Amygdala (tissue), 56 donors: ENCODE measurements around the gene COG1.

Experiments
- DNase-seq, 56 donors: peaks; one replicate each; lab custom pipeline; 2025; lab: John Stamatoyannopoulos, UW

The COG1 gene

GRCh38 chr17:73196500-73196899 is 3.6 kb downstream of the COG1 start:
- peak in 14 of 56 donors; percentile 7 to 48 (median 18) for DNase-seq

GRCh38 chr17:73197161-73197560 is 4.3 kb downstream of the COG1 start:
- DNase-seq: no peak

- DNase-seq: no peak
These were observed 5.5 kb downstream of the COG1 start for GRCh38 chr17:73198201-73198929.

- DNase-seq: no peak
These were observed 6.0 kb downstream of the COG1 start for GRCh38 chr17:73198930-73199260.

GRCh38 chr17:73199751-73200317 is 7.0 kb downstream of the COG1 start:
- DNase-seq: no peak

DNA sequence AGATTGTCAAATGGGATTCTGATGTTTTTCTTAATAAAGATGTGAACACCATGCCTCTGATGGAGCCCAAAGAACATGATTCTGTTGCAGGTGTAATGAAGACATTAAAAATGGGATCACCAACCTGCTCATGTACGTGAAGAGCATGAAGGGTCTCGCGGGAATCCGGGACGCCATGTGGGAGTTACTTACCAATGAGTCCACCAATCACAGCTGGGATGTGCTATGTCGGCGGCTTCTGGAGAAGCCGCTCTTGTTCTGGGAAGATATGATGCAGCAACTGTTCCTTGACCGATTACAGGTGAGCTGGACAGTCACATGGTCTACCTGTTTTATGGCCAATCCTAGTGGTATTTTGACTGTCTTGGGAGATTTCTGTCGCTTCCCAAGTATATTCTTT is 7.6 kb downstream of the COG1 start:
- no peak for DNase-seq

GRCh38 chr17:73201215-73202069 is 8.6 kb downstream of the COG1 start:
- no peak for DNase-seq

- no peak for DNase-seq
These were observed 10.4 kb downstream of the COG1 start for GRCh38 chr17:73203135-73203787.

- DNase-seq: no peak
These were observed 11.1 kb downstream of the COG1 start for GRCh38 chr17:73203788-73204479.

DNA sequence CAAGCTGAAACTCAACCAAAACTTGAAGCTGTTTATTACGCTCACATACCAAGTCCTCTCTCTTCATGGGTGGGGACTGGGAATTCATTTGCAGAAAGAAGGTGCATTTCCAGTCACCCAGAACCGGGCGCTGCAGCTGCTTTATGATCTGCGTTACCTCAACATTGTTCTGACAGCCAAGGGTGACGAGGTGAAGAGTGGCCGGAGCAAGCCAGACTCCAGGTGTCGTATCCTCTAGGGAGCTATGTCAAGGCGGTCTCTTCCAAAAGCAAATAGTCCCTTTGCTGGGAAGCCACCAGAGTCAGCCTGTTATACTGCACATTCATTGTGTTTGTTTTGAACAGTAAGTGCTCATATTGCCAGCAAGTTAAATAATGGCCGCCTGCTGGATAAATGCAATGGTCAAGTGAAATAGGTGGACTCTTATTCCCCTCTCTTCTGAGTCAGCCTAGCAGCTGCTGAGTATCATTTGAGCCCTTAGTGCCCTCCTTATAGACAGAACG is 12.7 kb downstream of the COG1 start:
- no peak for DNase-seq

GRCh38 chr17:73208139-73208827 is 15.4 kb downstream of the COG1 start:
- peak in 1 of 56 donors; percentile 9 for DNase-seq

DNA sequence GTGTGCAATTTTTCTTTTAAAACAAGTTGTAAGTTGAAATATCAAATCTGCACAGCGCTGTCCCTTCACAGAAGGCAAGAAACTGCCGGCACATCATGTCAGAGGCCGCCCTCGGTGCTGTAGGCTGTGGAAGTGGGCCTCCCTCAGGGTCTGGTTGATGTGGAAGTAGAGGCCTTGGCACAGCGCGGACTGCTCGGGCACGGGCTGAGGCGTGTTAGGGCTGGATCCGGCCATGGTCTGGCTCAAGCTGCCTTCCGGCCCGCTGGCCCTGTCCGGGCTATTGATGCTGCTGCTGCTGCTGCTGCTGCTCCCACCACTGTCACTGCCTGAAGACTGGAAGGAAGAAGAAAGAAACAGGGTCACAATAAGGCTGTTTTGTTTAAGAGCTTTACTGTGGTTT is 16.6 kb downstream of the COG1 start:
- peak in 2 of 56 donors; percentile 9 to 31 for DNase-seq

GRCh38 chr17:73210002-73210678 is 17.3 kb downstream of the COG1 start:
- DNase-seq: no peak

GRCh38 chr17:73211745-73212144 is 18.9 kb downstream of the COG1 start:
- no peak for DNase-seq

DNA sequence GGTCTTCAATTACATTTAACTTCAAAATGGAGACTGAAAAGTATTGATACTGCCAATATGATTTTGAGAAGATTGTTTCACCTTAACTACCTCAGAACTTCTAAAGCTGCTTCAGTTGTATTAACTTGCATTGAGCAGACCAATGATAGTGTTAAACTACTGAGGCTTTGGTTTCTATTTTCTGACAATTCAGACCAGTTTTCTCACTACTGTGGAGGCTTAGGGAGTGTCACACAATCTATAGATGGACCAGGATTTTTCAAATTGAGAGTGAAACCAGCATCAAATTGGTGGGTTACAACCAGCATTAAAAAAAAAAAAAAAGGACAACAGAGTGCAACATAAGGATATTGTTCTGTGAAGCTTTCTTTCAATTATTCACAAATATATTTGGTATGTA is 21.2 kb downstream of the COG1 start:
- no peak for DNase-seq

DNA sequence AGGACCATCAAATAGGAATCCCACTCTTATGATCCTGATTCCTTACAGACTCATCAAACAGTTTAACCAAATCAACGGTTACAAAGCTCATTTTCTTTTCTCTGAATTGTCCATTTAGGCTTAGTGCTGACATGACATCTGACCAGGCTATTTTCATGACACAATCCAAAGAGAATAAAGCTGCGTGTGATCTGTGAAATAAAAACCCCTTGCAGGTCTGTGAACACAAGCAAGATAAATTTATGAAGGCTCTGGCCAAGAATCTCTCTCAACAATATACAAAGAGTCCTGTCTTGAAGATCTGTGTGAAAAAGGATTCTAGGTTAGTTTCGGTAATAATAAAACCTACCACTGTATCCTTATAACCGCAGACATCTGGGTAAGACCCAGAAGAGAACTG is 22.0 kb downstream of the COG1 start:
- no peak for DNase-seq

DNA sequence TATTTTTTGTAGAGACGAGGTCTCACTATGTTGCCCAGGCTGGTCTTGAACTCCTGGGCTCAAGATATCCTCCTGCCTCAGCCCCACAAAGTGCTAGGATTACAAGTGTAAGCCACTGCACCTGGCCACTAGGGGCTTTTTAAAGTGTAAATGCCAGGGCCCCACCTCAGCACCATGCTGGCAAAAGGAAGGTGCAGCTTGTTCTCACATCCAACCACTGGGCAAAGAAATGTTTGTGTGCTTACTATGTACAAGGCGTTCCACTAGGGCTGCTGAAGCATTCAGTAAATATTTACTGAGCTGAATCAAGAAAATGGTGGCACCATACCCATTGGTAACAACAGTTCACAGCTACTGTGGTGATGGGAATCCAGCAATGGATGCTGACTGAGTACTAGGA is 22.6 kb downstream of the COG1 start:
- no peak for DNase-seq

DNA sequence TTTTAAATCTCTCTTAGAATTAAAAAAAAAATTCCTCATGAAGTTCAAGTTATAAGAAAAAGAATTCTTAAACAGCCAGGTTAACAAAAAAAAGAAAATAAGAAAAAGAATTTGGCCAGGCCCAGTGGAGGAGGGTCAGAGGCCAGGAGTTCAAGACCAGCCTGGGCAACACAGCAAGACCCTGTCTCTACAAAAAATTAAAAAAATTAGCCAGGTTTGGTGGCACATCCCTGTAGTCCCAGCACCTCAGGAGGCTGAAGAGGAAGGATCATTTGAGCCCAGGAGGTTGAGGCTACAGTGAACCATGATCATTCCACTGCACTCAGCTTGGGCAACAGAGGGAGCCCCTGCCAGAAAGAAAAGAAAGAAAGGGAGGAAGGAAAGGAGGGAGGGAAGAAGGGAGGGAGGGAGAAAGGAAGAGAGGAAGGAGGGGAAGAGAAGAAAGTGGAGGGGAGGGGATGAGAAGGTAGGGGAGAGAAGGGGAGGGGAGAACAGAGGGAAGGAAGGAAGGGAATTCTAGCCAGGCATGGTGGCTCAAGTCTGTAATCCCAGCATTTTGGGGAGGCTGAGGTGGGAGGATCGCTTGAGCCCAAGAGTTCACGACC is 30.9 kb downstream of the COG1 start:
- no peak for DNase-seq

- no peak for DNase-seq
These were observed 31.4 kb downstream of the COG1 start for GRCh38 chr17:73224237-73224636.
